ENCODE results near the gene ABCA7.

Gene ABCA7

DNA sequence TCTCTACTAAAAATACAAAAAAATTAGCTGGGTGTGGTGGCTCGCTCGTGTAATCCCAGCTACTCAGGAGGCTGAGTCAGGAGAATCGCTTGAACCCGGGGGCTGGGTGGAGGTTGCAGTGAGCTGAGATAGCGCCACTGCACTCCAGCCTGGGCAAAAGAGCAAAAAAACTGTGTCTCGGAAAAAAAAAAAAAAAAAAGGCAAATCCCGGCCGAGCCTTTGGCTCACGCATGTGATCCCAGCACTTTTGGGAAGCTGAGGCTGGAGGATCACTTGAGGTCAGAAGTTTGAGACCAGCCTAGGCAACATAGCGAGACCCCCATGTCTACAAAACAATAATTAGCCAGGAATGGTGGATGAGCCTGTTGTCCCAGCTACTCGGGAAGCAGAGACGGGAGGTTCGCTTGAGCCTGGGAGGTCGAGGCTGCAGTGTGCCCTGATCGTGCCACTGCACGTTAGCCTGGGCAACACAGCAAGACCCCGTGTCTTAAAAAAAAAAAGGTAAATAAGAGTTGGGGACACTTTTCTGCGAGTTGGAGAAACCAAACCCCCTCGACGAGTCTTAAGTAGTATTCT lies 63.3 kb downstream of the ABCA7 start:
- DNase-seq: no peak

DNA sequence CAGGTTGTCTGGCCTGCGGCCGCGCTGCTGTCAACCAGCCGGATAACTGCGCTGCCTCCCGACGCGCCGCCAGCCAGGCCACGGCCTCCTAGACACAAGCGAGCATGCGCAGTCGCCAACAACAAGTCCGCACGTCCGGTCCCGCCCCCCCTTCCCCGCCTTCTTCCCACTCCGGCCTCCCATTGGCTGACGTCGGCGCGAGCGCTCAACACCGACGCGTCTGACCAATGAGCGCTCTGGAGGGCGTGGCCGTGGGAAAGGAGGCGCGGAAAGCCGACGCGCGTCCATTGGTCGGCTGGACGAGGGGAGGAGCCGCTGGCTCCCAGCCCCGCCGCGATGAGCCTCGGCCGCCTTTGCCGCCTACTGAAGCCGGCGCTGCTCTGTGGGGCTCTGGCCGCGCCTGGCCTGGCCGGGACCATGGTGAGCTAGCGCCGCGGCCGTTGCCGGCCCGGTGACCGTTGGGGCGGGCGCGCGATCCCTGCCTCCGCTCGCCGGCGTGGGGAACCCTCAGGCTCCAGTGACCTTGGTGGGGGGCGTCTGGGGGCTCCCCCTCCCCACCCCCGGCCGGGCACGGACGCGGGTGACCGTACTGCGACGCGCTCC lies 63.9 kb downstream of the ABCA7 start, which contains the start of gene GPX4:
Gene GPX4 (plus strand): TSS at position 287 of the 603 bp plus-strand sequence. CDS start 50 bp downstream, at position 337.
- peak; percentile 38 to 99 (median 97) for DNase-seq

DNA sequence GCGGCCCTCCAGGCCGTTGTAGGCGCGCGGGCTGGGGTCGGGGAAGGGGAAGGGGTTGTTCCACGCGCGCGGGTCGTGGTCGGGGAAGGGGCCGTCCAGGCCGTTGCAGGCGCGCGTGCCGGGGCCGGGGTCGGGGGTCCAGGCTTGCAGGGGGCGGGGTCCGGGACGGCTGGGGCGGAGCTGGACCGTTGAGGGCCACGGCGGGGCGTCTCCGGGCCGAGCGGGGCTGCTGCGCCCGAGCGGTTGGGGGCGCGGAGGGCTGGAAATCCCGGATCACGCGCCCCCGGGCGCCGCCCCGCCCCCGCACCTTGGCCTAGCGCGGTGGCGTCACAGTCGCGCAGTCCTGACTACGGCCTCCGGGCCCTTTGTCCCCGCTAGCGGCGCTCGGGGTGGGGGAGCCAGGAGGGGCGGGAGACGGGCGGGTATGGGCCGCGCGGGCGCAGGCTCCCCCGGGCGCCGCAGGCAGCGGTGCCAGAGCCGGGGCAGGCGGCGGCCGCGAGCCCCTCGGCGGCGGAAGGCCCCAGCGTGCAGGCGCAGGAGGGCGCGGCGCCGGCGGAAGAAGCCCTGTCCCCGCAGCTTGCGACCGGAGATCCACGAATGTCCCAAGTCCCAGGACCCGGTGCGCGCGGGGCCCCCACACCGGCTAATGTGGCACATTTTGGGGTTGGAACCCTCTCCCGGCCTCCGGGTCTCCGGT lies 64.6 kb downstream of the ABCA7 start:
- peak in 51 of 56 donors; percentile 14 to 82 (median 58) for DNase-seq

DNA sequence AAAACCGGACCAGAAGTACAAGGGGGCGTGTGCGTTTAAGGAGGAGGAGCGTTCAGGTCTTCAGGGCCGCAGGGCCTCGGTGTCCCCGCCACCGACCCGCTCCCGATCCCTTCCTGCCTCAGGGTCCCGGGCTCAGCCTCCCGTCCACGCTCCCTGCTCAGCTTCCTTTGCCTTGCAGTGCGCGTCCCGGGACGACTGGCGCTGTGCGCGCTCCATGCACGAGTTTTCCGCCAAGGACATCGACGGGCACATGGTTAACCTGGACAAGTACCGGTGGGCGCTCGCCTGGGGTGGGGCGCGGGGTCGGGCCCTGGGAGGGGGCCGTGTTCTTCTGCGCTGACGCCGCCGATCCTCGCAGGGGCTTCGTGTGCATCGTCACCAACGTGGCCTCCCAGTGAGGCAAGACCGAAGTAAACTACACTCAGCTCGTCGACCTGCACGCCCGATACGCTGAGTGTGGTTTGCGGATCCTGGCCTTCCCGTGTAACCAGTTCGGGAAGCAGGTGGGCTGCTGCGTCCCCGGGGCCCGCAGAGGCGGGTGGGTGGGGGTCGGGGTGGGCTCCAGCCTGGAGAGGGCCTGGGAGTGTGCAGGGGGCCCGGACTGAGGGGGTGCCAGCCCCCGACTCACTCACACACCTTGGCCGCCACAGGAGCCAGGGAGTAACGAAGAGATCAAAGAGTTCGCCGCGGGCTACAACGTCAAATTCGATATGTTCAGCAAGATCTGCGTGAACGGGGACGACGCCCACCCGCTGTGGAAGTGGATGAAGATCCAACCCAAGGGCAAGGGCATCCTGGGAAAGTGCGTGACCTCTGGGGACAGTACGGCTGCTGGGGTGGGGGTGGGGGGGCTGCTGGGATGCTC lies 65.3 kb downstream of the ABCA7 start:
- DNase-seq: peak in 4 of 56 donors; percentile 28 to 52 (median 40)

DNA sequence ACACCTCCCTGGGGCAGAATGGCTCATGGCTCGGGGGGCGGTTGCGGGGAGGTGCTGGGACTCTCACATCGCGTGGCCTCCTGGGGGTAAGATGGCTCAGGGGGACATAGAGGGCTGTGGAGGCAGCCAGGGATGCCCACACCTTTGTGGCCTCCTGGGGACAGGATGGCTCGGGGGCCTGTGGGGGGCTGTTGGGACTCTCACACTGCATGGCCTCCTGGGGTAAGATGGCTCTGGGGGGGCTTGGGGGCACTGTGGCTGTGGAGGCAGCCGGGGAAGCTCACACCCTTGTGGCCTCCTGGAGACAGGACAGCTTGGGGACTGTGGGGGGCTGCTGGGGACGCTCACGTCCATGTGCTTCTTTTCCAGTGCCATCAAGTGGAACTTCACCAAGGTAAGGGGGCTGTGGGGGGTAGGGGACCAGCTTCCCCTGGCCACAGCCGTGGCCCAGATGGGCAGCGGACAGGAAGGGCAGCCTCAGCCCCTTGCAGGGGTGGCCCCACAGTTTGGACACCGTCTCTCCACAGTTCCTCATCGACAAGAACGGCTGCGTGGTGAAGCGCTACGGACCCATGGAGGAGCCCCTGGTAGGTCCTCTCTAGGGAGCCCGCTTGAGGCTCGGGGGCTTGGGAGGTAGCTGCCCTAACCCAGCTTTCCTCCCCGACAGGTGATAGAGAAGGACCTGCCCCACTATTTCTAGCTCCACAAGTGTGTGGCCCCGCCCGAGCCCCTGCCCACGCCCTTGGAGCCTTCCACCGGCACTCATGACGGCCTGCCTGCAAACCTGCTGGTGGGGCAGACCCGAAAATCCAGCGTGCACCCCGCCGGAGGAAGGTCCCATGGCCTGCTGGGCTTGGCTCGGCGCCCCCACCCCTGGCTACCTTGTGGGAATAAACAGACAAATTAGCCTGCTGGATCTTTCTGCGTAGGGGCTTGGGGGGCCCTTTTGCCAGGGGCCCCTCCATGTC lies 66.2 kb downstream of the ABCA7 start:
- no peak for DNase-seq

DNA sequence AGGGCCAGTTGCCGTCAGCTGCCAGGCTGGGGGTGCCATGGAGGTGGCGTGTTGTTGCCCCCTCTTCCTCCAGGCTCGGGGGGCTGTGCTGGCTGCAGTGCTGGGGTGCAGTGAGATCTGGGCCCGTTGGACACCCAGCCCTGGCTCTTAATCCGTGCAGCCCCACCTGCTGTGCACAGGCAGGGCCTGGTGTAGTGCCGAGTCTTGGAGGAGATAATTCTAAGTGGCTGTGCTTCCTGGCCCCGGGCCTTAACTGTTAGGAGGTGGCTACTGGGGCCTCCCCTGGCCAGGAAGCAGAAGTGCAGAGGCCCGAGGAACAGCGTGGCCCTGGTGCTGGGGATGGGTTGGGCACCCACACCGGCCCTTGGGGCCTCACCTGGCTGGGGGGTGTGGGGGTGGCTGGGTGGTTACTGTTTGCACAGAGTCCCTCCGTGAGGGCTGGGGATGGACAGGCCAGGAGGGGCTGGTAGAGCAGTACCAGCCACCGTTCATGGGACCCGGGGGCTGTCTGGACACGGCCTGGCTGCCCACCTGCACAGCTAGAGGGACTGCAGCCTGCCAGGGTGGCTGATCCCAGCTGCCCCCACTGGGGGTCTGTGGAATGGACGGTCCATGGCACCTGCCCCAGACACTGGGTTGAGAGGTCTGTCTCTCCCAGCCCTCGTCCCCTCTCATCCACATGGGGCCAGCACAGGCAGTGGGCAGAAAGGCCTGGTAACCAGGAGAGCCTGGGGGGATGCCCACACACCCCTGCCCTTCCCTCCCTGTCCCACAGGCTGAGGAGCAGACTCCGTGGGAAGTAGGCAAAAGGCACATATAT lies 67.1 kb downstream of the ABCA7 start:
- DNase-seq: peak in 1 of 56 donors; percentile 4

DNA sequence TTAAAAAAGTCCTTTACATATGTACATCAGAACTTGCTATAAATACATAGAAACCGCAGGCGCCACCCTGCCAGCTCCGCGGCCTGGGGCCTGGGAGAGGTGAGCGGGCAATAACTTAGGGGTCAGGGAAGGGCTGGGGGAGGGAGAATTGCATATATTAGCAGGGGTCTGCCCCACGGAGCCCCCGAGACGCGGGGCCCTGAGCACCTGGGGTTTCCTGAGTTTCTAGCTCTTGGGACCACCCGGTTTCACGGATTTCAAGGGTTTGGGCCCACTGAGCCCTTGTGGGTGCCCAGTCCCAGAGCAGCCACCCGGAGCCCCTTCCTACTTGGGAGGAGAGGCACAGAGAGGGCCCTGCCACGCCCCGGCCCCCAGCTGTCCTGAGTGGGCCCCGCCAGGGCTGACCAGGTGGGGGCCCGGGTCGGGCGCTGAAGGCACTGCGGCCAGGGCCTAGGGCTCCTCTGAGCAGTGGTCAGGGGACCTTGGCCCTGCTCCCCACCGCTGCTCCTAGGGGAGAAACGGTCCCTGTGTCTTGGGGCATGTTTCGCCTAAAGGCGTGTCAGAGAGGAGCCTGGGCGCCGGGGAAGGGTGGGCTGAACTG lies 67.9 kb downstream of the ABCA7 start:
- no peak for DNase-seq

DNA sequence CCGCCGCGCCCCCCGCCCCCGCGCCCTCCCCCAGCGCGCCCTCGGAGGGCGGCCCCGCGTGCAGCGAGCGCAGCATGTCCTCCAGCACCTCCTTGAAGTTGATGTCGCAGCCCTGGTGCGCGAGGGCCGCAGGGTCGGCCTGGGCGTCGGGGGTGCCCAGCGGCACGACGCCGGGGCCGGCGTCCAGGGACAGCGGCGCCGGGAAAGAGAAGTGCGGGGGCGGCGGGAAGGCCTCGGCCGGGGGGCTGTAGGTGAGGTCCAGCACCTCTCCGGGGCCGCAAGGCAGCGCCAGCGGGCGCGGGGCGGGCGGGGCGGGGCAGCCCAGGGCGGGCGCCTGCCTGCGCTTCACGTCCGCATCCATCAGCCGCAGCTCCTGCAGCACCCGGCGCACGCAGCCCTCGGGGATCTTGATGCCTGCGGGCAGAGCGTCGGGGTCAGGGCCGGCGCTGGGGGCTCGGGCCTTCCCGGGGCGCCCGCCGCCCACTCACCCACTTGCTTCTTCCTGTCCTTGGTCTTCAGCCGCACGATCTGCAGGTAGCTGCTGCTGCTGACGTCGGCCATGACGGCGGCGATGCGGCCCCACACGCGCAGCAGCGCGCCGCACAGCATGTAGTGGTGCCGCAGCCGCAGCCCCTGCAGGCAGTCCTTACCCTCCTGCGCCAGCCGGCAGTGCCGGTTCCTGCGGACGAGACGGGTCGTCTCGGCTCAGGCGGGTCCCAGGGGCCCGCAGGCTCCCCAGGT lies 68.6 kb downstream of the ABCA7 start:
- DNase-seq: peak in 1 of 56 donors; percentile 12

DNA sequence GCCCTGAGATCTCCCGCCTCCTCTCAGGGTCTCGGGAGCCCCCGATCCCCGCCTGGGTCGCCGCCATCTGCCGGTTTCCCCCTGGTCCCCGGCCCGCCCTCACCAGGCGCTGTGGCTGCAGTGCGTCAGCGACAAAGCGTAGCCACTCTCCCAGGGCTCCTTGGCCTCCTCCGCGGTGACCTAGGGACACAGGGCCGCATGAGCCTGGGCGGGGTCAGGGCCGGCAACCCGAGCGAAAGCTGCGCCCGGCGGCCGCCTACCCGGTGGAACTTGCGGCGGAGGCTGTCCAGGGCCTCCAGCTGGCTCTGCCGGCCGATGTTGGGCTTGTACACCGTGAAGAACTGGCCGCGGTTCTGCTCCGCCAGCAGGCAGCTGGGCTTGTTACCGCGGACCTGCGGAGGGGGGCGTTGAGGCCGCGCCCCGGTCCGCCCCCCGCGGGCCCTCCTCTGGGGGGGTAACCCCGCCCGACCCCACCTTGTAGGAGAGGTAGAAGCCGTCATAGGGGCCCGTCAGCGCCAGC lies 69.2 kb downstream of the ABCA7 start:
- no peak for DNase-seq

DNA sequence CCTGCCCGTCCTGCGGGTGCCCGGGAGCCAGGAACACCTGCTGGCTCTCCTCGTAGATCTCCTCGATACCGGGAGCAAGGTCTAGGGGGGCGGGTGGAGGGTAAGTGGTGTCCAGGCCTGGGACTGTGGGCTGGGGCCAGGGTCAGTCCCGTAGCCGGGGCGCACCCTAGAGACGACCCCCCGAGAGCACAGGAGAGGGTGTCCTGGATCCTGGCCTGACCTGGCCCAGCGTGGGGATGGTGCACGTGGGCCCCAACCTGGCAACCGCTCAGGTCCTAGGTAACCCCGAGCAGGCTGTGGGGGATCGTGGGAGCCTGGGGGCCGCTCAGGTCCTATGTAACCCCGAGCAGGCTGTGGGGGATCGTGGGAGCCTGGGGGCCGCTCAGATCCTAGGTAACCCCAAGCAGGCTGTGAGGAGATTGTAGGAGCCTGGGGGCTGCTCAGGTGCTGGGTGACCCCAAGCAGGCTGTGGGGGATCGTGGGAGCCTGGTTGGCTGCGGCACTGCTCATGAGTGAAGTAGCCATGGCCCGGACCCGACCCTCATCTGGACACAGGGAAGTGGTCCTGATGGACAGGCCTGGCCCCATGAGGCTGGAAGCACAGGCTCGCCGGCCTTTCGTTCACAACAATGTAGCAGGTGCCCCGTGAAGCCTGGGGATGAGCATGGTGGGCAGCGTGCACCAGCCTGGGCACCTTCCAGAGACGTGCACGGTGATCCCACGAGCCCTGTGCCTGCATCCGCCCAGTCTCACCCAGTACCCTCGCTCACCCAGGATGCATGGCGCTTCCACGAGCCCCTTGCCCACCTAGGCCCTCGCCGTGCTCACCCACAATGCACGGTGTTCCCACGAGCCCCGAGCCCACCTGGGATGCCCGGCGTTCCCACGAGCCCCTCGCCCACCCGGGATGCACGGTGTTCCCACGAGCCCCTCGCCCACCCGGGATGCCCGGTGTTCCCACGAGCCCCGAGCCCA lies 70.1 kb downstream of the ABCA7 start:
- DNase-seq: no peak

DNA sequence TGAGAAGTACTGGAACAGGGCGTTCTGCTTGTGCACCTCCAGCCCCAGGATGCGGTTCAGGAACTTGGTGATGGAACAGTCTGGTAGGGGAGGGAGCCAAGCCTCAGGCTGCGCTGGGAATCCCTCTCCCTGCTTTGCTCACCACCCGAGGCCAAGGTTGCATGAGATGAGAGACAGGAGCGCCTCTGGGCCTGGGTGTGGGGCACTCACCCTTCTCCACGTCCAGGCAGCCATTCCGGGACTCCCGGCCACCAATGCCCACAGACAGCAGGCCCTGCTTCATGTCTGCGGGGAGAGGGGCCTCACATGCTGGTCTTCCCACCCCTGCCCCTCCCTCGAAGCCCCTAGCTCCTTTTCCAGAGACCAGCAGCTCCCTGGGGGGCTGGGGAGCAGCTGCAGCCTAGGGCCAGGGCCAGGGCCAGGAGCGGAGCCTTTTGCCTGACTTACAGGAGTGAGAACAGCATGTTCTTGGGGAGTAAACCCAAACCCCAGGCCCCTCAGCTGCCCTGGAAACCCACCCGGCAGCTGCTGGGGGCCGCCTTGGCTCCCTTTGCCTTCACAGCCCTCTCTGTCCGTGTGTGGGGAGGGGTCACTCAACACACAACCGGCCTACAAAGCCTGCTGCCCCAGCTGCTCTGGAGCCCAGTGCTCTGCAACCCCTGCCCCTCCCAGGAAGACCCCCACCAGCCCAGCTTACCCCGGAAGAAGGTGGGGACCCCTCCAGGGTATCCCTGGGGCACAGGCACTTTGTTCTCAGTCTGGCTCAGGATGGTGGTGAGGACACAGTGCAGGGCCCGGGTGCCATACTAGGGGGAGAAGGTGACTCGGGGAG lies 71.1 kb downstream of the ABCA7 start:
- DNase-seq: no peak

DNA sequence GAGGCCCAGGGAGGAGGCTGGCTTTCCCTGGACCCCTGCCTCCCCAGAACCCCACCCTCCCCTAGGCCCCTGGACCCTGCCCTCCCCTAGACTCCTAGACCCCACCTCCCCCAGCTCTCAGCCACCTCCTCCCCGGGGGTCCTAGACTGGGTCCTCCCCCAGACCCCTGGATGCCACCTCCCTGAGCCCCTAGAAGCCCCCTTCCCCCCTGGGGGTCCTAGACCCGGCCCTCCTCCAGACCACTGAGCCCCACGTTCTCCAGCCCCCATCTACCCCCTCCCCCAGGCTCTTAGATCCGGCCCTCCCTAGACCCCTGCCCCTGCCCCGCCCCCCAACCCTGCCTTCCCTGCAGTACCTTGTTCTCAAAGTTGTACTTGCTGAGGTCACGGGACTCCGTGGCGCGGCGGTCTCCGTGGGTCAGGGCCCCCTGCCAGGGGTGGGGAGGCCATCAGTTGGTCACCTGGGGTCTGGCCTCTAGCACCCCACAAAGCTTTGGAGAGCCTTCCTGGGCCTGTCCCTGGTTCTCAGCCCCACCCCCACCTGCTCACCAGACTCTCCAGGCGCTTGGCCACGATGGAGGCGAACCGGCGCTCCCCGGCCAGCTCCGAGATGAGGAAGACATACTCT lies 71.8 kb downstream of the ABCA7 start:
- no peak for DNase-seq

DNA sequence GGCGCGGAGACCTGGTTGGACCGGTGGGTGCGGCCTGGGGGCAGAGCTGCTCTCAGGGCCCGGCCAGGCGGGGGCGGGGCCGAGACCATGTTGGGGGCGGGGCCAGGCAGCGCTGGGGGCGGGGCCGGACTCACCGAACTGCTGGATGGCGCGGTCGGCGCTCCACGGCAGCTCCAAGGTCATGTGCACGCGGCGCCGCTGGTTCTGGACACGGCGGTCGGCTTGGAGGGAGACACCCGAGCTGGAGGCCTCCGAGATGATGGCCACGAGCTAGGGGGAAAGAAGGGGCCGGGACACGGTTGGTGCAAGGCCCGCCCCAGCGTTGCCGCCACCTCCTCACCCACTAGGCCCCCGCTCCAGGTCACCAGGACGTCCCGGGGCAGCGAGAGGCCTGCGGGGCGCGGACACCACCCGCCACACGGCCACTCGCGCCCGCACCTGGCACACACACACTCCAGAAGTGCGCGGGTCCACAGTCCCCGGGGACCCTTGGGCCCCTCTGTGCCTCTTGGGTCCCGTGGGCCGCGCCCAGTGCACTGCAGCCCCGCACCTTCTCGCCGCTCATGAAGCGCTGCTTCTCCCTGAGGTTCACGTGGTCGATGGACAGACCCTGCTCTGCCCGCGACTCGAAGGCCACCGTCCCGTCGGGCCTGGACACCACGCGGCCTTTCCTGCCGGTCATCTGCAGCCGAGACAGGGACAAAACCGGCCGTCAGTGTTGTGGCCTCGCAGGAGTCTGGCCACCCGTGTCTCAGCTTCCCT lies 72.5 kb downstream of the ABCA7 start:
- no peak for DNase-seq

All from amygdala (tissue), 56 donors.